HuH-7.5 (cell line): ENCODE measurements around the gene MYO3A.

Experiments used
- DNase-seq: peaks from one replicate; pipeline ENCODE4 v3.0.0; 2011; ENCODE audit warnings: low spot score

Gene MYO3A

GRCh38 chr10:25933653-25934608 is at the start of gene MYO3A:
MYO3A (plus strand) TSS chr10:25934229; CDS start chr10:25952111, 17,882 bp downstream.
- DNase-seq = no peak

GRCh38 chr10:25888627-25889026 is 45.4 kb upstream of the MYO3A start:
- DNase-seq = no peak

- DNase-seq = no peak
Observed at GRCh38 chr10:25890995-25891394, 43.0 kb upstream of the MYO3A start.

GRCh38 chr10:25895856-25896255 is 38.2 kb upstream of the MYO3A start:
- no peak for DNase-seq

- no peak for DNase-seq
Observed at GRCh38 chr10:25896421-25896820, 37.6 kb upstream of the MYO3A start.

GRCh38 chr10:25899304-25899703 is 34.7 kb upstream of the MYO3A start:
- DNase-seq = no peak

- DNase-seq = no peak
Observed at GRCh38 chr10:25901199-25901598, 32.8 kb upstream of the MYO3A start.

- no peak for DNase-seq
Observed at GRCh38 chr10:25902002-25902401, 32.0 kb upstream of the MYO3A start.

- DNase-seq = no peak
Observed at GRCh38 chr10:25907261-25907660, 26.8 kb upstream of the MYO3A start.

GRCh38 chr10:25912866-25913265 is 21.2 kb upstream of the MYO3A start:
- no peak for DNase-seq

- DNase-seq = no peak
Observed at GRCh38 chr10:25914776-25915175, 19.3 kb upstream of the MYO3A start.

GRCh38 chr10:25934621-25935139 is 651 bp downstream of the MYO3A start:
- DNase-seq = no peak

GRCh38 chr10:25938405-25938804 is 4.4 kb downstream of the MYO3A start:
- DNase-seq = no peak

- no peak for DNase-seq
Observed at GRCh38 chr10:25944771-25945170, 10.7 kb downstream of the MYO3A start.

GRCh38 chr10:25952857-25953256 is 18.8 kb downstream of the MYO3A start:
- no peak for DNase-seq

GRCh38 chr10:25954851-25955250 is 20.8 kb downstream of the MYO3A start:
- no peak for DNase-seq

- no peak for DNase-seq
Observed at GRCh38 chr10:25959540-25960232, 25.7 kb downstream of the MYO3A start.

GRCh38 chr10:25965584-25965983 is 31.6 kb downstream of the MYO3A start:
- no peak for DNase-seq

GRCh38 chr10:25966844-25967243 is 32.8 kb downstream of the MYO3A start:
- DNase-seq = no peak

GRCh38 chr10:25972631-25973030 is 38.6 kb downstream of the MYO3A start:
- DNase-seq = no peak

- DNase-seq = no peak
Observed at GRCh38 chr10:25974897-25975459, 40.9 kb downstream of the MYO3A start.

GRCh38 chr10:25978771-25979170 is 44.7 kb downstream of the MYO3A start:
- no peak for DNase-seq

- DNase-seq = no peak
Observed at GRCh38 chr10:25982107-25982506, 48.1 kb downstream of the MYO3A start.
